HG03520 (cell line): ENCODE results near the gene ZNF148.
A peak's percentile ranks its signal among the peaks of the same experiment; 100 is the strongest.
"Not testable (repeated sequence)": the region's sequence is repeated elsewhere in the genome, so short reads cannot be mapped to it uniquely, and the experiment has no call there.

Experiments
- ATAC-seq: cut with Tn5 transposase; IDR thresholded peaks from one replicate; pipeline ENCODE4 v1.9.1; 2021; ENCODE audit warnings: mild to moderate bottlenecking, moderate library complexity; ENCODE audit not compliant: unreplicated experiment

The ZNF148 gene

DNA sequence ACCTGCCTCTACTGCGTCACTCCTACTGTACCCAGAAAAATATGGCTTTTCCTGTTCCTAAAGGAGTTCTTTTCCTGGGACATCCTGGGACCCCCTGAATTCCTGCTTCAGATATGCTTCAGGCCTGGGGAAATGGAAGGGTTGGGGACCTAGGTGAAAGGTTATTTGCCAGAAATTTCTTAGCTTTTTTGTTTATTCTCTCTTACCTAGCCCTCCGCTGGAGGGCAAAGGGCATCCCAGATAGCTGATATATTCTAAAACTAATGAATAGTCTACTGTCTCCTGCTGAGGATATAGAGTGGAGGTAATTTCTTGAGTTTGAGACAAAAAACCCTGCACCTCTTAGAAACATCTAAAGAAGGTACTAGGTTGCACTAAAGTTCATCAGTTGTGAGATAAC is 3.6 kb upstream of the ZNF148 start:
- no peak for ATAC-seq

GRCh38 chr3:125375950-125376679 is 990 bp upstream of the ZNF148 start:
- no peak for ATAC-seq

GRCh38 chr3:125374501-125374995 is 577 bp downstream of the ZNF148 start:
- peak; percentile 16 for ATAC-seq

- ATAC-seq, result no peak
Measured at GRCh38 chr3:125367403-125368230, 7.5 kb downstream of the ZNF148 start.

- no peak for ATAC-seq
Measured at GRCh38 chr3:125366132-125366531, 9.0 kb downstream of the ZNF148 start.

DNA sequence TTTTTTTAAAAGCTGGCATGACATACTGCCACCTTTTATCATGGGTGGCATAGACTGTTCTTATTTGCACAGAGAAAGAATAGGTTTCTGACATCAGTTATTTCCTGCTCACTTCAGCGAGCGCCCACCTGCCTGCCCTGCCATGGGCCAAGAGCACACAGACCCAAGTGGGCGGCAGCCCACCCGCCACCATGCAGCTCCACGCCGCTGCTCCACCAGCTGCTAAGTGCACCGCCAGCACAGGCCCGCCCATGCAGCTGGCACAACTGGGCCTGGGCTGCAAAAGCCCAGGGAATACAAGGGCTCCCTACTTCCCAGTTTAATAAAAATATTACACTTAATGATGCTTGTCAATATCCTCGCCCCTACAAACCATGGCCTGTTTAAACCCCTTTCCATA is 15.4 kb downstream of the ZNF148 start:
- no peak for ATAC-seq

GRCh38 chr3:125358923-125359322 is 16.2 kb downstream of the ZNF148 start:
- no peak for ATAC-seq

DNA sequence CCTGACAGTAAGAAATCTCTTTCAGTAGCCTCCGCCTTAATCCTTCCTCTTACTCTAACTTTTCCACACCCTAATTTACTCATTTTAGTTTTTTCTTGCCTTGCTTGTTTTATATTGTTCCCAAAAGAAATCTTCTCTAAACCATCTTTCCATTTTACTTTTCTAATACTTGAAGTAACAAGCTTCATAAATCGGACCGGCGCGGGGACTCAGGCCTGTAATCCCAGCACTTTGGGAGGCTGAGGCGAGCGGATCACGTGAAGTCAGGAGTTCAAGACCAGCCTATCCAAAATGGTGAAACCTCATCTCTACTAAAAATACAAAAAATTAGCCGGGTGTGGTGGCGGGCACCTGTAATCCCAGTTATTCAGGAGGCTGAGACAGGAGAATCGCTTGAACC is 17.3 kb downstream of the ZNF148 start:
- ATAC-seq, result no peak

DNA sequence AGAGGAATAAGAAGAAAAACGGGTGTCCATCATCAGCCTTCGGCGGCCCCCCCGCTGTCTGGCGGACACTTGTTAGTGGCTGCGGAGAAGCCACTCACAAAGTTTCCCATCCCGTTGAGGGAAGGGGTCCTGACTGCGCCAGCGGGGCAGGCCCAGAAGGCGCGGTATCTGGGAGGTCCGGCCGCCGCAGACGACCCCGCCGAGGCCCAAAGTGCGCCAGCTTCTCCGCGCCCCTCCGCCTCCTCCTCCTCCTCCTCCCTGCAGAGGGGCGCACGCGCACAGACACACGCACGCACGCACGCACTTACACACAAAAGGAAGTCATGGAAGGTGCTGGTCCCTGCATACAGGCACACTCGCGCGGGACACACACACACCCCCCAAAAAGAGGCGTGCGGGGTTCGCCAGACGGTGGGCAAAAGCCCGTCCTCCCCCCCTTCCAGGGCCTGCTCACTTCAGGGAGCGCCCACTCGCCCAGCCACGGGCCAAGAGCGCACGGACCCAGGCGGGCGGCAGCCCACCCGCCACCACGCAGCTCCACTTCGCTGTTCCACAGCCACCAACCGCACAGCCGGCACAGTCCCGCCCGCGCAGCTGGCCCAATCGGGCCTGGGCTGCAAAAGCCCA is 18.0 kb downstream of the ZNF148 start:
- ATAC-seq, result peak; percentile 59

DNA sequence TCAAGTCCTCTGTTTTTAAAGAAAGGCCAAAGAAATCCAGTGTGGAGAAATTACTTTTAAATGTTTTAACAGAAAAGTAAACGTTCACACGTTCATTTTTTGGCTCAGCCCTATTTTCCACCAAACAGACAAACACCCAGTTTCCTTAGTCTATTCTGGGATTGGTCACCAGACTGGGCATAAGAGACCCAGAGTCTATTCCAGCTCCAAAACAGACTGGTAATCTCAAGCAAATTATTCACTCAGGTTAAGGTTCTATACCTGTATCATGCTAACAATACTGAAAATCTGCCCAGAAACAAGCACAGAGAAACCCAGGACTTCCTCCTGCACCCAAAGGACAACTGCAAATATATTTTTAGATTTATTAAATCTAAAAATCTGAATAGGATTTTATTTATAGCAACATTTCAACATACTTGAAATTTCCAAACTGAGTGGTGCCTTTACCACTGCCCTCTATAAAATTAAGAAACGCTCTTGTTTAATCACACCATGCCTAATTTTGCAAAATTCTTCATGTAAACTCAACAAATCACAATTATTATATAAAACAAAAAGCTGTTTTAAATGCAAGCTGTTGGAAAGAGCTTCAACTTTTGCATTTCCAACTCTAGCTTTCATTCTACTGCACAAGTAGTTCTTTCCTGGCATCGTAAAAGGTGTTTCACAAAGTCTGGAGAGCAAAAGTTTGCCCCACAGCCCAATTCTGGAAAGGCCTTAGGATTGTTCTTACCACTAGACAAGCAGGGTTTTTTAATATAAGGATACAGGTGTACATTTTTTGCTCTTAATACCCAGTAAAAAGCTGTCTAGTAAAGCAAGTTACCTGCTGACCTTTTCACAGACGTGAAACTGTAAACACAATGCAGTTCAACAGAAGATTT is 18.7 kb downstream of the ZNF148 start:
- no peak for ATAC-seq

- ATAC-seq, result no peak
Measured at GRCh38 chr3:125353659-125354058, 21.5 kb downstream of the ZNF148 start.

DNA sequence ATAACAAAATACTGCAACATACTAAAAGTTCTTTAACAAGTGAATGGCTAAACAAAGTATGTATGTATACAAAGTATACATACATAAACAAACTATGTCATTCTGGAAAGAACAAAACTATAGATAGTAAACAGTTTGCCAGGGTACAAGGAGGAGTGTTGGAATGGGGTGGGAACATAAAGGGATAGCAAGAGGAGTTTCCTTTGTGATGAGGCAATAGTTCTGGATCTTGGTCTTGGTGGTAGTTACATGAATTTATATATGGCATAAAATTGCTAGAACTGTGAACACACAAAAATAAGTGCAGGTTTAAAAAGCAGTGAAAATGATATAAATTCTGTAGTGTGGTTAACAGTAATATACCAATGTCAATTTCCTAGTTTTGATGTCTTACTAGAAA is 22.0 kb downstream of the ZNF148 start:
- no peak for ATAC-seq

GRCh38 chr3:125351814-125352456 is 23.2 kb downstream of the ZNF148 start:
- ATAC-seq, result no peak

- no peak for ATAC-seq
Measured at GRCh38 chr3:125351152-125351551, 24.0 kb downstream of the ZNF148 start.

DNA sequence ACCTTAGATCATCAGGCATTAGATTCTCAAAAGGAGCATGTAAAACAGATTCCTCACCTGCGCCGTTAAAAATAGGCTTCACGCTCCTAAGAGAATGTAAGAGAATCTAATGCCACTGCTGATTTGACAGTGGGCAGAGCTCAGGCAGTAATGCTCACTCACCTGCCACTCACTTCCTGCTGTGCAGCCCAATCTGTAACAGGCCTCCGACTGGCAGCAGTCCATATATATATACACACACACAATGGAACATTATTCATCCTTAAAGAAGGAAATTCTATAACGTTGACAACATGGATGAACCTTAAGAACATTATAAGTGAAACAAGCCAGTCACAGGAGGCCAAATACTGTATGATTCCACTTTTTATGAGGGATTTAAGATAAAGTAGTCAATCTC is 24.5 kb downstream of the ZNF148 start:
- ATAC-seq, result no peak

DNA sequence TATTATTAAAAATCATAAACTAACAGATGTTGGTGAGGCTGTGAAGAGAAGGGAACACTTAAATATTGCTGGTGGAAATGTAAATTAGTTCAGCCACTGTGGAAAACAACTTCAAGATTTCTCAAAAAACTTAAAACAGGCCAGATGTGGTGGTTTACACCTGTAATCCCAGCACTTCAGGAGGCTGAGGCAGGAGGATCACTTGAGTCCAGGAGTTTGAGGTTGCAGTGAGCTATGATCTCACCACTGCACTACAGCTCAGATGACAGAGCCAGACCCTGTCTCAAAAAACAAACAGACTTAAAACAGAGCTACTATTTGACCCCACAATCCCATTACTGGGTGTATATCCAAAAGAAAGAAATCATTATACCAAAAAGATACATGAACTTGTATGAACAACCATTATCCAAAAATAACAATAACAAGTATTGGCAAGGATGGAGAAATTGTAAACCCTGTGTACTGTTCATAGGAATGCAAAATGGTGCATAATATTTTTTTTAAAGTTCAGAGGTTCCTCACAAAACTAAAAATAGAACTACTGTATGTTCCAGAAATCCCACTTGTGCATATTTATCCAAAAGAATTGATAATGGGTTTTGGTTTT is 25.5 kb downstream of the ZNF148 start:
- no peak for ATAC-seq

DNA sequence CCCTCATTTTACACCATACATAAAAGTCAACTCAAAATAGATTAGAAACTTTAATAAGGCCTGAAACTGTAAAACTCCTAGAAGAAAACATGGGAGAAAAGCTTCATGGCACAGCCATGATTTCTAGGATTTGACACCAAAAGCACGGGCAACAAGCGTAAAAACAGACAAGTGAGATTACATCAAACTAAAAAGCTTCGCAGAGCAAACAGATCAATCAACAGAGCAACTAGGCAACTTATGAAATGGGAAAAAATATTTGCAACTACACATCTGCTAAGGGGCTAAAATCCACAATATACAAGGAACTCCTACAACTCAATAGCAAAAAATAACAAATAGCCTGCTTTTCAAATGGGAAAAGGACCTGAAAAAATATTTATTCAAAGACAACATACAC is 26.1 kb downstream of the ZNF148 start:
- no peak for ATAC-seq

DNA sequence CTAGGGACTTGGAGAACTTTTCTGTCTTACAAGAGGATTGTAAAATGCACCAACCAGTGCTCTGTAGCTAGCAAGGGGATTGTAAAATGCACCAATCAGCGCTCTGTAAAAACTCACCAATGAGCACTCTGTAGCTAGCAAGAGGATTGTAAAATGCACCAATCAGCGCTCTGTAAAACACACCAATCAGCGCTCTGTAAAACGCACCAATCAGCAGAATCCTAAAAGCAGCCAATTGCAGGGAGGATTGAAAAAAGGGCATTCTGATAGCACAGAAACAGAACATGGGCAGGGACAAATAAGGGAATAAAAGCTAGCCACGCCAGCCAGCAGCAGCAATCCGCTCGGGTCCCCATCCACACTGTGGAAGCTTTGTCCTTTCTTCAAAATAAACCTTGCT is 31.8 kb downstream of the ZNF148 start:
- not testable (repeated sequence) for ATAC-seq

GRCh38 chr3:125340121-125340520 is 35.0 kb downstream of the ZNF148 start:
- no peak for ATAC-seq

GRCh38 chr3:125337506-125337905 is 37.6 kb downstream of the ZNF148 start:
- no peak for ATAC-seq
